Thyroid gland (tissue), 4 donors: ENCODE data around the gene ASB7. TPM values are rescaled to one million over a fixed set of nuclear protein-coding genes. Genes with fewer than 3 reads are reported as not detected.

Source experiments
- DNase-seq, 2 donors: peaks; one replicate each; pipeline ENCODE4 v3.0.0-alpha.2; 2019
- H3K27ac ChIP-seq, 3 donors: fragments of 200-600 bp; sonication (generic); 1 replicate in 2 of 3; 2 replicates in 1 of 3; pipeline ENCODE4 v1.5.1; 2016 to 2019; ENCODE audit warnings: mild to moderate bottlenecking in 1 of 3, moderate library complexity in 1 of 3
- H3K27me3 ChIP-seq: fragments of 200-600 bp; sonication (generic); one replicate; pipeline ENCODE4 v1.5.1; 2019
- H3K36me3 ChIP-seq, 2 donors: fragments of 200-600 bp; sonication (generic); one replicate each; pipeline ENCODE4 v1.5.1; 2016 to 2019
- H3K4me1 ChIP-seq, 2 donors: fragments of 200-600 bp; sonication (generic); one replicate each; pipeline ENCODE4 v1.5.1; 2017 to 2019
- H3K4me3 ChIP-seq, 3 donors: fragments of 200-600 bp; sonication (generic); replicated peaks in 1 of 3; 1 replicate in 2 of 3; 2 replicates in 1 of 3; pipeline ENCODE4 v1.5.1; 2016; ENCODE audit warnings: mild to moderate bottlenecking in 1 of 3
- H3K9me3 ChIP-seq: fragments of 200-600 bp; sonication (generic); one replicate; pipeline ENCODE4 v1.5.1; 2017
- CTCF ChIP-seq, 6 experiments: fragments of 200-600 bp in 3 of 6; fragments of 450-650 bp in 3 of 6; sonication (generic) in 3 of 6; IDR thresholded peaks; one replicate each; pipeline ENCODE4 v1.5.1; 2016 to 2019; ENCODE audit warnings: antibody characterized with exemption in 6 of 6, mild to moderate bottlenecking in 2 of 6, inconsistent platforms in 1 of 6, moderate library complexity in 1 of 6
- POLR2A ChIP-seq, 2 donors: fragments of 450-650 bp; IDR thresholded peaks; one replicate each; pipeline ENCODE4 v1.6.1; 2017; ENCODE audit warnings: antibody characterized with exemption in 2 of 2, mild to moderate bottlenecking in 2 of 2, moderate library complexity in 1 of 2
- WGBS, 2 donors: methylation state at CpG; one replicate each; pipeline ENCODE4 v1.1.5; 2017; 5-methylcytosine and 5-hydroxymethylcytosine counted together
- intact Hi-C: fragments of 100-400 bp; cut with DNase I; formaldehyde crosslinking; loops from one replicate; pipeline ENCODE4 v1.15.1; 2023
- total RNA-seq, 4 donors: library from RNA; depleted of rRNA; stranded (reverse); fragments of >200 nt; gene quantifications; one replicate each; pipeline ENCODE4 v1.2.3, GENCODE V29; 2016

ASB7 gene
- total RNA-seq, 4 donors from 2014 or later = 16.2 to 21.0 (median 19.7) TPM

DNA sequence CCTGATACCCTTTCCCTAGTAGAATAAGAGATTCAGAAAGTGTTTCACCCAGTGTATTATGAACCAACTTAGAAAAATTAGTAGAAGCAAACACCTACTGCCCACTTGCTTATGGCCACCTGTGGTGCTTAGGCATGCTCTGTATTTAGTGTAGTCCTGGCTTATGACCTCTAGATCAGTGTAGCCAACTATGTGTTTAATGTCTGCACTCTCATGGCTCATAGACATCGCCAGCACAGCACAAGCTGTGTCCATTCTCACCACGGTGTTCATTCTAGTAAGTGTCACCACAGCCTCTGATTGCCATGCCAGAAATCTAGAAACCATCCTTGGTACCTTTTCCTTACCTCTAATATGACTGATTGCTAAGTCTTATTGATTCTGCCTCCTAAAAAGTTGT, 14.3 kb downstream of the ASB7 start:
- no peaks in the 10 kb centered on the region for H3K27me3 ChIP-seq

GRCh38 chr15:100623301-100623700, 20.9 kb downstream of the ASB7 start:
- TF ChIP-seq POLR2A (IDR thresholded peaks at IDR 0.05) (no peak), CTCF (IDR thresholded peaks at IDR 0.05) (no peak)
- H3K4me3 ChIP-seq = no peak overlapping the region
- H3K36me3 ChIP-seq = no peaks in the 10 kb centered on the region
- H3K27me3 ChIP-seq = no peaks in the 10 kb centered on the region
- H3K4me1 ChIP-seq = no peaks in the 10 kb centered on the region
- DNase-seq = no peak
- intact Hi-C loops = no loop called here
- WGBS, 2 donors = 91 to 93% methylated on average over 5 of the region's 5 CpGs
- H3K9me3 ChIP-seq = no peaks in the 10 kb centered on the region
- H3K27ac ChIP-seq = no peak overlapping the region

More for the DNA sequence above, 14.3 kb downstream of the ASB7 start:
- peaks cover 11 to 17% of the 10 kb centered on the region in 2 donors for H3K36me3 ChIP-seq
- intact Hi-C loops = no loop called here
- no peak overlapping the region for H3K27ac ChIP-seq
- no peak for DNase-seq
- H3K4me1 ChIP-seq = no peaks in the 10 kb centered on the region
- H3K9me3 ChIP-seq = no peaks in the 10 kb centered on the region
- no peak overlapping the region for H3K4me3 ChIP-seq
- 90 to 98% methylated on average over 2 of the region's 2 CpGs for WGBS, 2 donors
- no peak for TF ChIP-seq POLR2A (IDR thresholded peaks at IDR 0.05)
- TF ChIP-seq CTCF (IDR thresholded peaks at IDR 0.05) = no peak

- Histone ChIP-seq H3K9me3 (no peaks in the 10 kb centered on the region), H3K27ac (no peak overlapping the region), H3K36me3 (peaks cover 7 to 8% of the 10 kb centered on the region in 2 donors), H3K27me3 (no peaks in the 10 kb centered on the region), H3K4me3 (no peak overlapping the region), H3K4me1 (no peaks in the 10 kb centered on the region)
- 33 to 36% methylated on average over 6 of the region's 6 CpGs for WGBS, 2 donors
- TF ChIP-seq POLR2A (IDR thresholded peaks at IDR 0.05) = no peak
- peak; percentile 65 to 84 (median 74) for TF ChIP-seq CTCF (IDR thresholded peaks at IDR 0.05)
- DNase-seq = peak; percentile 58 to 64
- intact Hi-C loops = loop anchor here (5.0 kb wide), 1 partner anchor 249 kb away; the partner anchor contains the start of gene ALDH1A3
Measured at GRCh38 chr15:100627789-100628395, 25.5 kb downstream of the ASB7 start.

- peaks cover 7 to 8% of the 10 kb centered on the region in 2 donors for H3K36me3 ChIP-seq
- no peaks in the 10 kb centered on the region for H3K9me3 ChIP-seq
- intact Hi-C loops = loop anchor here (5.0 kb wide), 1 partner anchor 249 kb away; the partner anchor contains the start of gene ALDH1A3
- no peak for TF ChIP-seq CTCF (IDR thresholded peaks at IDR 0.05)
- TF ChIP-seq POLR2A (IDR thresholded peaks at IDR 0.05) = no peak
- H3K4me3 ChIP-seq = no peak overlapping the region
- no peak for DNase-seq
- H3K27me3 ChIP-seq = no peaks in the 10 kb centered on the region
- peaks cover 0 to 7% of the 10 kb centered on the region in 2 donors for H3K4me1 ChIP-seq
- 80 to 84% methylated on average over 3 of the region's 3 CpGs for WGBS, 2 donors
- H3K27ac ChIP-seq = no peak overlapping the region
Measured at GRCh38 chr15:100628746-100629145, 26.4 kb downstream of the ASB7 start.

DNA sequence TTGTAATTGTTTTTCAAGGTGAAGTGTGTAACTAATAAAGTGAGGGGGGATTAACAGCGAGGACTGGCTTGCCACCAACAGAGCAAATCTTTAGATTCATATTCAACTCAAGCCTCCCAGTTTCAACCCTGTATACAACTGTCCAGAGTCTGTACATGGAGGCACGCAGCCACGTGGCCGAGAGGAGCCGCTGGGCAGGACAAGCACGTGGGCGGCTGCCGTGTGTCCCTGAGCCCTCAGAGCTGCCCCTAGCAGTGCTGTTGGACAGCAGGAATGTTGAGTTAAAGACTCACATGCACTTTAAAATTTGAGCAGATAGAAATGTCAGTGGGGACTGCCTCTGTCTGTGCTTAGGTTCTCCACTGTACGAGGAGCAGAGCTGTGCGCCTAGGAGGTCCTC, 29.4 kb downstream of the ASB7 start:
- DNase-seq = no peak
- H3K9me3 ChIP-seq = no peaks in the 10 kb centered on the region
- TF ChIP-seq CTCF (IDR thresholded peaks at IDR 0.05) (no peak), POLR2A (IDR thresholded peaks at IDR 0.05) (no peak)
- peaks cover 0 to 14% of the 10 kb centered on the region in 2 donors for H3K4me1 ChIP-seq
- WGBS, 2 donors = 84 to 87% methylated on average over 10 of the region's 10 CpGs
- no peak overlapping the region for H3K27ac ChIP-seq
- H3K36me3 ChIP-seq = peaks cover 7 to 8% of the 10 kb centered on the region in 2 donors
- intact Hi-C loops = loop anchor here (5.0 kb wide), 1 partner anchor 375 kb away; no protein-coding TSS in a partner anchor
- H3K27me3 ChIP-seq = no peaks in the 10 kb centered on the region
- H3K4me3 ChIP-seq = no peak overlapping the region
